OCI-LY7 (cell line): ENCODE results near the gene ZMPSTE24. TPM values are rescaled to one million over a fixed set of nuclear protein-coding genes. Genes with fewer than 3 reads are reported as not detected.

Source experiments
- BruUV-seq: library from RNA; stranded (reverse); fragments of 400-500 nt; replicated peaks from 2 replicates; lab custom pipeline; 2021; lab: Mats Ljungman, UMichigan
- CTCF ChIA-PET: fragments of 300-600 bp; sonication (Branson Sonifier 250); formaldehyde crosslinking; loops from one replicate; lab custom pipeline; 2022; ENCODE audit warnings: antibody characterized with exemption; ENCODE audit not compliant: unreplicated experiment; lab: Charles Lee
- POLR2A ChIA-PET: fragments of 300-600 bp; sonication (Branson Sonifier 250); formaldehyde crosslinking; loops from one replicate; lab custom pipeline; 2022; ENCODE audit warnings: antibody characterized with exemption; lab: Charles Lee
- DNase-seq: peaks from one replicate; pipeline ENCODE4 v3.0.0-alpha.2; 2015; ENCODE audit warnings: low spot score
- H2AFZ ChIP-seq: fragments of 200-600 bp; sonication (generic), shearing (Covaris generic); 2 replicates; pipeline ENCODE4 v1.6.1; 2014; ENCODE audit warnings: mild to moderate bottlenecking, antibody characterized with exemption, low read length, moderate library complexity
- H3K27ac ChIP-seq: fragments of 200-600 bp; sonication (generic); 2 replicates; pipeline ENCODE4 v1.5.1; 2014; ENCODE audit warnings: mixed run types, low read depth, mild to moderate bottlenecking, moderate library complexity, low read length, inconsistent platforms; ENCODE audit not compliant: poor library complexity, severe bottlenecking
- H3K36me3 ChIP-seq: fragments of 200-600 bp; sonication (generic); 2 replicates; pipeline ENCODE4 v1.6.1; 2014; ENCODE audit warnings: mild to moderate bottlenecking, antibody characterized with exemption, low read length, moderate library complexity, mixed read lengths; ENCODE audit not compliant: insufficient read depth
- H3K4me1 ChIP-seq: fragments of 200-600 bp; sonication (generic); 2 replicates; pipeline ENCODE4 v1.5.1; 2014; ENCODE audit warnings: mild to moderate bottlenecking, low read length; ENCODE audit not compliant: insufficient read depth, poor library complexity, severe bottlenecking
- H3K4me2 ChIP-seq: fragments of 200-600 bp; sonication (generic); 2 replicates; pipeline ENCODE4 v1.6.1; 2014; ENCODE audit warnings: mild to moderate bottlenecking, low read length
- H3K4me3 ChIP-seq: fragments of 200-600 bp; sonication (generic); 2 replicates; pipeline ENCODE4 v1.5.1; 2014; ENCODE audit warnings: mild to moderate bottlenecking, low read depth, low read length; ENCODE audit not compliant: poor library complexity, severe bottlenecking
- H3K79me2 ChIP-seq: fragments of 200-600 bp; sonication (generic); 2 replicates; pipeline ENCODE4 v1.6.1; 2016; ENCODE audit warnings: low read depth, mild to moderate bottlenecking, low read length, moderate library complexity, mixed read lengths; ENCODE audit not compliant: insufficient read depth
- H3K9me2 ChIP-seq: fragments of 200-600 bp; sonication (generic); 2 replicates; pipeline ENCODE4 v1.6.1; 2016; ENCODE audit warnings: mild to moderate bottlenecking, low read length, mixed read lengths; ENCODE audit not compliant: insufficient read depth
- H3K9me3 ChIP-seq: fragments of 200-600 bp; sonication (generic); 2 replicates; pipeline ENCODE4 v1.6.1; 2014; ENCODE audit warnings: mild to moderate bottlenecking, mixed run types, low read length, mixed read lengths
- H4K20me1 ChIP-seq: fragments of 200-600 bp; sonication (generic); 2 replicates; pipeline ENCODE4 v1.6.1; 2014; ENCODE audit warnings: mild to moderate bottlenecking, antibody characterized with exemption, low read length, moderate library complexity, mixed read lengths; ENCODE audit not compliant: insufficient read depth
- CTCF ChIP-seq: fragments of 200-600 bp; sonication (generic); conservative IDR thresholded peaks from 2 replicates; pipeline ENCODE4 v1.5.1; 2014; ENCODE audit warnings: mild to moderate bottlenecking, antibody characterized with exemption, low read length, moderate library complexity, mixed read lengths
- EZH2phosphoT487 ChIP-seq: fragments of 200-600 bp; sonication (generic); IDR thresholded peaks from 2 replicates; pipeline ENCODE4 v1.6.1; 2018; ENCODE audit warnings: low read depth, borderline replicate concordance, mild to moderate bottlenecking, mixed run types, antibody characterized with exemption, low read length, moderate library complexity, mixed read lengths
- intact Hi-C: fragments of 100-400 bp; cut with micrococcal nuclease; formaldehyde crosslinking; loops from one replicate; pipeline ENCODE4 v1.10.0; 2022; ENCODE audit not compliant: unreplicated experiment
- total RNA-seq, 2 experiments: library from RNA; depleted of rRNA in 1 of 2; stranded (reverse); fragments of >200 nt in 1 of 2; shearing (Covaris generic) in 1 of 2; gene quantifications; 2 replicates each; pipeline ENCODE4 v1.2.3, GENCODE V29; 2014 to 2022

The ZMPSTE24 gene
- total RNA-seq, 2 experiments from 2014 or later, result 15.8 to 24.3 TPM

GRCh38 chr1:40257313-40257687, 736 bp upstream of the ZMPSTE24 start:
- CTCF ChIA-PET, result interaction anchor here (0.5 to 1.0 kb wide), 3 partner anchors 43 to 104 kb away, joined by 3 to 5 read pairs (median 4); no protein-coding TSS in a partner anchor
- Histone ChIP-seq H3K9me2 (no peaks in the 10 kb centered on the region), H3K9me3 (no peaks in the 10 kb centered on the region), H3K36me3 (peaks cover 30% of the 10 kb centered on the region), H3K4me2 (peak overlapping the region; percentile 93), H4K20me1 (no peaks in the 10 kb centered on the region), H3K4me1 (peaks cover 22% of the 10 kb centered on the region), H2AFZ (peak overlapping the region; percentile 67), H3K27ac (peak overlapping the region; percentile 91), H3K4me3 (peak overlapping the region; percentile 86), H3K79me2 (peaks cover 41% of the 10 kb centered on the region)
- TF ChIP-seq CTCF, result no peak
- TF ChIP-seq EZH2phosphoT487, result no peak
- DNase-seq, result no peak
- intact Hi-C loops, result loop anchor here (2.0 kb wide), 3 partner anchors 58 to 104 kb away; partner anchors contain the start of gene RLF
- POLR2A ChIA-PET, result interaction anchor here (0.6 to 1.3 kb wide), 7 partner anchors 12 to 84 kb away, joined by 3 to 5 read pairs (median 4); no protein-coding TSS in a partner anchor
- TSS peak; percentile 94 for BruUV-seq

- CTCF ChIA-PET, result no interaction called here
- Histone ChIP-seq H3K4me2 (peak overlapping the region; percentile 64), H2AFZ (peak overlapping the region; percentile 85), H3K4me3 (peak overlapping the region; percentile 86), H3K9me3 (no peaks in the 10 kb centered on the region), H3K79me2 (peaks cover 41% of the 10 kb centered on the region), H3K4me1 (peaks cover 22% of the 10 kb centered on the region), H3K9me2 (no peaks in the 10 kb centered on the region), H3K27ac (peak overlapping the region; percentile 53), H4K20me1 (no peaks in the 10 kb centered on the region), H3K36me3 (peaks cover 41% of the 10 kb centered on the region)
- no peak for TF ChIP-seq EZH2phosphoT487
- TF ChIP-seq CTCF, result no peak
- POLR2A ChIA-PET, result interaction anchor here (0.7 to 1.4 kb wide), 3 partner anchors 23 to 107 kb away, joined by 3 to 4 read pairs (median 4); no protein-coding TSS in a partner anchor
- BruUV-seq, result TSS peak; percentile 69
- intact Hi-C loops, result no loop called here
- no peak for DNase-seq
Measured at GRCh38 chr1:40258445-40258769, 371 bp downstream of the ZMPSTE24 start.

- TF ChIP-seq CTCF, result no peak
- TF ChIP-seq EZH2phosphoT487, result no peak
- Histone ChIP-seq H3K36me3 (peaks cover 91% of the 10 kb centered on the region), H3K4me1 (peaks cover 4% of the 10 kb centered on the region), H3K4me2 (no peak overlapping the region), H3K9me3 (no peaks in the 10 kb centered on the region), H3K79me2 (peaks cover 17% of the 10 kb centered on the region), H3K9me2 (no peaks in the 10 kb centered on the region), H2AFZ (no peak overlapping the region), H3K27ac (no peak overlapping the region), H3K4me3 (no peak overlapping the region), H4K20me1 (no peaks in the 10 kb centered on the region)
- POLR2A ChIA-PET, result no interaction called here
- no peak for DNase-seq
- CTCF ChIA-PET, result no interaction called here
- intact Hi-C loops, result no loop called here
- no TSS peak for BruUV-seq
Measured at GRCh38 chr1:40264354-40264781, 6.3 kb downstream of the ZMPSTE24 start.
